SU-DHL-6 (cell line): ENCODE measurements around the gene C20orf204.

Source experiments
- H2AFZ ChIP-seq: fragments of 200-600 bp; sonication (generic); 2 replicates; pipeline ENCODE4 v1.6.1; 2014; ENCODE audit warnings: low read depth, mild to moderate bottlenecking, moderate library complexity, mixed read lengths, antibody characterized with exemption, low read length; ENCODE audit not compliant: severe bottlenecking
- H3F3A ChIP-seq: fragments of 200-600 bp; shearing (Covaris generic); 2 replicates; pipeline ENCODE4 v1.6.0; 2016; ENCODE audit warnings: antibody characterized with exemption, mild to moderate bottlenecking; ENCODE audit not compliant: insufficient read depth
- H3K27ac ChIP-seq: fragments of 200-600 bp; sonication (generic); 2 replicates; pipeline ENCODE4 v1.5.1; 2016; ENCODE audit warnings: low read depth, mild to moderate bottlenecking, low read length, moderate library complexity, mixed read lengths
- H3K27me3 ChIP-seq: fragments of 200-600 bp; sonication (generic), shearing (Covaris generic); 2 replicates; pipeline ENCODE4 v1.6.0; 2014; ENCODE audit warnings: mild to moderate bottlenecking, low read length
- H3K36me3 ChIP-seq: fragments of 200-600 bp; sonication (generic); 2 replicates; pipeline ENCODE4 v1.6.1; 2014; ENCODE audit warnings: mild to moderate bottlenecking, low read length, mixed read lengths
- H3K4me2 ChIP-seq: fragments of 300-600, 200-600 bp; shearing (Covaris generic), sonication (generic); 2 replicates; pipeline ENCODE4 v1.6.0; 2014; ENCODE audit warnings: low read length, low read depth, mild to moderate bottlenecking; ENCODE audit not compliant: poor library complexity, severe bottlenecking
- H3K4me3 ChIP-seq: fragments of 200-600 bp; sonication (generic); 2 replicates; pipeline ENCODE4 v1.5.1; 2014; ENCODE audit warnings: antibody characterized with exemption, low read length, mild to moderate bottlenecking, mixed read lengths; ENCODE audit not compliant: insufficient read depth, poor library complexity, severe bottlenecking
- H3K79me2 ChIP-seq: fragments of 200-600 bp; sonication (generic); 2 replicates; pipeline ENCODE4 v1.6.1; 2014; ENCODE audit warnings: mild to moderate bottlenecking, low read length, moderate library complexity; ENCODE audit not compliant: insufficient read depth
- H3K9ac ChIP-seq: fragments of 200-600 bp; sonication (generic); 2 replicates; pipeline ENCODE4 v1.7.0; 2014; ENCODE audit warnings: mild to moderate bottlenecking, low read length
- H3K9me2 ChIP-seq: fragments of 200-600 bp; sonication (generic); replicated peaks from 2 replicates; pipeline ENCODE4 v1.6.1; 2014; ENCODE audit warnings: low read length; ENCODE audit not compliant: insufficient read depth
- H3K9me3 ChIP-seq: fragments of 200-600 bp; sonication (generic); 2 replicates; pipeline ENCODE4 v1.6.1; 2014; ENCODE audit warnings: low read length, mixed read lengths; ENCODE audit not compliant: insufficient read depth
- H4K20me1 ChIP-seq: fragments of 200-600 bp; sonication (generic); 2 replicates; pipeline ENCODE4 v1.6.1; 2014; ENCODE audit warnings: low read depth, mild to moderate bottlenecking, antibody characterized with exemption, low read length, moderate library complexity, mixed read lengths
- CTCF ChIP-seq: fragments of 200-600 bp; sonication (generic); IDR thresholded peaks from one replicate; pipeline ENCODE4 v1.5.1; 2017; ENCODE audit warnings: antibody characterized with exemption, mild to moderate bottlenecking, low read length, moderate library complexity; ENCODE audit not compliant: insufficient read depth, poor library complexity, severe bottlenecking
- EZH2phosphoT487 ChIP-seq: fragments of 200-600 bp; sonication (generic), shearing (Covaris generic); conservative IDR thresholded peaks from 2 replicates; pipeline ENCODE4 v1.6.1; 2018; ENCODE audit warnings: mild to moderate bottlenecking, antibody characterized with exemption, low read length, moderate library complexity, mixed read lengths

C20orf204 gene

DNA sequence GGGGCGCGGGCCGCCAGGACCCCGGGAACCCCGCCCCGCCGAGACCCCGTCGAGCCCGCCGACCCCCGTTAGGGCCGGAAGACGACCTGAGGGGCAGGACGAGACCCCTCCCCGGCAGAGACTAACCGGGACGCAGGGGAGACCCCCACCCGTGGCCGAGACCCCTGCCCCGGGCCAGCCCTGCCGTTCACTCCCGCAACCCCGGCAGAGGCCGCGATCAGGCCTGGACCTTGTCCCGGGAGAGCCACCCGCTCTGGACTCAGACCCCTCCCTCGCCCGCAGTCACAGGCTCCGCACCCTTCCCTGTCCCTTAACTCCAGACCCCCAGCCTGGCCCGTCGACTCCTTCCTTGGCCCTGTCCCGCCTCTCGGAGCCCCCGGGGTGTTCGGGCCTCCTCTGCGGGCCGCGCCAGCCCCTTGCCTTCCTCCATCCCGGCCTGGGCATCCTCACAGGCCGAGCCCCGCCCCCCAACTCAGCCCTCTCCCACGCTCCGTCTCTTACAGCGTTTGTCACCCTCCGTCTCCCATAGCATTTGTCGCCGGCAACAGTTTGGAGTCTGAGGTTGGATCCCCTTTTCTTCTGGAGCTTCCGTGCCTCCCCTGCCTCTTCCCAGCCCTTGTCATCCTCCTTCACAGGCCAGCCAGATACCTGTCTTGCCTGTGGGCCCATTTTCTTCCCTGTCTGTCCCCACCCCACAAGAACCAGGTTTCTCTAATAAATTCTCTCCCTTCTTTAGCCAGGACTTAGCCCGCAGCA, 27.6 kb downstream of the C20orf204 start:
- Histone ChIP-seq H3K4me3 (peak overlapping the region; percentile 81), H3K27me3 (no peaks in the 10 kb centered on the region), H3K9ac (peak overlapping the region; percentile 74), H4K20me1 (no peaks in the 10 kb centered on the region), H2AFZ (peak overlapping the region; percentile 64), H3K36me3 (no peaks in the 10 kb centered on the region), H3K79me2 (no peaks in the 10 kb centered on the region), H3F3A (no peaks in the 10 kb centered on the region), H3K9me3 (no peaks in the 10 kb centered on the region), H3K4me2 (peak overlapping the region; percentile 85), H3K27ac (no peak overlapping the region), H3K9me2 (no peaks in the 10 kb centered on the region)
- TF ChIP-seq EZH2phosphoT487 (no peak), CTCF (no peak)

DNA sequence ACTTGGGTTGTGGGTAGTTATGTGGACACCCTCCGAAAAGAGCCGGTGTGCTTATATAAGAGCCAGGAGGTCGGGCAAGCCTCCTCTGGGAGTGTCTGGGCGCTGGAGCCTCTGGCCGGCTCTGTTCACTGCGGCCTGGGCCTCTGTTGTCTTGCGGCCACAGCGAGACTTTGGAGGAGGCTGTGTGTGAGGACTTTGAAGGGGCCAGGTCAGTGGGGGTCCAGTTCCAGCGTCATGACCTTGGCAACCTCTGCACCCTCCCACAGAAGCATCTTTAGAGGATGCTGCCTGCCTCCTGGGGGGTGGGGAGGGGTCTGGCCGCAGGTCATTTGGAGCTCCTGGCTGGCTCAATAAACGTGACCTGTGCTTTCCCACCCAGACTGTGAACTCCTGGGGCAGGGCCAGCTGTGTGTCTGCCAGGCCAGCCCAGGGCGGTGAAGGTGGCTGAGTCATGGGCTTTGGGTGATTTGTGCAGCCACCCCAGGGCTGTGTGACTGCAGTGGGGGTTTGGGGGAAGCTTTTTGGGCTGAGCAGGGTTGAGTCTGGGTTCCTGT, 28.2 kb downstream of the C20orf204 start:
- Histone ChIP-seq H3K4me3 (no peak overlapping the region), H3K4me2 (no peak overlapping the region), H2AFZ (no peak overlapping the region), H3K79me2 (no peaks in the 10 kb centered on the region), H3K27me3 (no peaks in the 10 kb centered on the region), H3K9ac (no peak overlapping the region), H3K27ac (no peak overlapping the region), H3K9me2 (no peaks in the 10 kb centered on the region), H3F3A (no peaks in the 10 kb centered on the region), H3K9me3 (no peaks in the 10 kb centered on the region), H4K20me1 (no peaks in the 10 kb centered on the region), H3K36me3 (no peaks in the 10 kb centered on the region)
- no peak for TF ChIP-seq EZH2phosphoT487
- TF ChIP-seq CTCF, result no peak

GRCh38 chr20:64065062-64065973, 29.3 kb downstream of the C20orf204 start:
- Histone ChIP-seq H3K27ac (no peak overlapping the region), H3K36me3 (no peaks in the 10 kb centered on the region), H2AFZ (no peak overlapping the region)

More at GRCh38 chr20:64065062-64065973, 29.3 kb downstream of the C20orf204 start:
- Histone ChIP-seq H3K9ac (no peak overlapping the region), H3K27me3 (no peaks in the 10 kb centered on the region), H4K20me1 (no peaks in the 10 kb centered on the region), H3K79me2 (no peaks in the 10 kb centered on the region), H3K9me3 (no peaks in the 10 kb centered on the region), H3K4me3 (no peak overlapping the region), H3K4me2 (no peak overlapping the region), H3K9me2 (no peaks in the 10 kb centered on the region), H3F3A (no peaks in the 10 kb centered on the region)
- TF ChIP-seq EZH2phosphoT487, result no peak
- TF ChIP-seq CTCF, result no peak
